Adipocyte (in vitro differentiated cells): ENCODE data around the gene CARNS1.

ENCODE experiments used
- DNase-seq: peaks from one replicate; pipeline ENCODE4 v3.0.0-alpha.2; 2015; ENCODE audit warnings: low read depth
- H3K27me3 ChIP-seq: replicated peaks from 2 replicates; pipeline ENCODE4 v1.7.0; 2013; ENCODE audit warnings: mild to moderate bottlenecking, low read length, moderate library complexity; ENCODE audit not compliant: control insufficient read depth, insufficient read depth
- H3K36me3 ChIP-seq: 2 replicates; pipeline ENCODE4 v1.7.0; 2013; ENCODE audit warnings: low read length, mild to moderate bottlenecking, moderate library complexity; ENCODE audit not compliant: control insufficient read depth, insufficient read depth, severe bottlenecking
- H3K4me1 ChIP-seq: 2 replicates; pipeline ENCODE4 v1.7.0; 2013; ENCODE audit warnings: mild to moderate bottlenecking, low read length, moderate library complexity; ENCODE audit not compliant: control insufficient read depth, insufficient read depth
- H3K4me3 ChIP-seq: 2 replicates; pipeline ENCODE4 v1.7.0; 2013; ENCODE audit warnings: mild to moderate bottlenecking, low read length, moderate library complexity
- H3K9ac ChIP-seq: 2 replicates; pipeline ENCODE4 v1.7.0; 2013; ENCODE audit warnings: mild to moderate bottlenecking, low read length, moderate library complexity
- H3K9me3 ChIP-seq: 2 replicates; pipeline ENCODE4 v1.7.0; 2013; ENCODE audit warnings: mild to moderate bottlenecking, low read length, moderate library complexity; ENCODE audit not compliant: control insufficient read depth

The CARNS1 gene

GRCh38 chr11:67371189-67371910 lies 44.1 kb upstream of the CARNS1 start:
- Histone ChIP-seq H3K9ac (peak overlapping the region; percentile 73), H3K9me3 (no peaks in the 10 kb centered on the region), H3K4me3 (peak overlapping the region; percentile 80), H3K4me1 (peaks cover 65% of the 10 kb centered on the region), H3K36me3 (no peaks in the 10 kb centered on the region), H3K27me3 (no peaks in the 10 kb centered on the region)
- DNase-seq, result peak; percentile 82

- peak overlapping the region; percentile 73 for H3K9ac ChIP-seq
- peak overlapping the region; percentile 80 for H3K4me3 ChIP-seq
- H3K4me1 ChIP-seq, result peaks cover 59% of the 10 kb centered on the region
- no peak for DNase-seq
- no peaks in the 10 kb centered on the region for H3K36me3 ChIP-seq
- no peaks in the 10 kb centered on the region for H3K27me3 ChIP-seq
- H3K9me3 ChIP-seq, result no peaks in the 10 kb centered on the region
Observed at GRCh38 chr11:67371911-67372320, 43.6 kb upstream of the CARNS1 start.

GRCh38 chr11:67372321-67372992 lies 43.0 kb upstream of the CARNS1 start:
- Histone ChIP-seq H3K4me1 (peaks cover 54% of the 10 kb centered on the region), H3K27me3 (no peaks in the 10 kb centered on the region), H3K4me3 (peak overlapping the region; percentile 80), H3K9ac (peak overlapping the region; percentile 92), H3K9me3 (no peaks in the 10 kb centered on the region), H3K36me3 (no peaks in the 10 kb centered on the region)
- DNase-seq, result peak; percentile 55

GRCh38 chr11:67372993-67373647 lies 42.4 kb upstream of the CARNS1 start, which contains the start of gene CLCF1:
TSS of gene CLCF1 (minus strand) at chr11:67373598. CDS start at chr11:67373539, 59 bp downstream.
- no peaks in the 10 kb centered on the region for H3K27me3 ChIP-seq
- H3K4me1 ChIP-seq, result peaks cover 47% of the 10 kb centered on the region

GRCh38 chr11:67373648-67374570 lies 41.6 kb upstream of the CARNS1 start:
- peak overlapping the region; percentile 80 for H3K4me3 ChIP-seq
- H3K4me1 ChIP-seq, result peaks cover 44% of the 10 kb centered on the region
- H3K36me3 ChIP-seq, result no peaks in the 10 kb centered on the region
- H3K9ac ChIP-seq, result peak overlapping the region; percentile 92
- no peaks in the 10 kb centered on the region for H3K9me3 ChIP-seq
- no peaks in the 10 kb centered on the region for H3K27me3 ChIP-seq
- peak; percentile 95 for DNase-seq

More at GRCh38 chr11:67372993-67373647, 42.4 kb upstream of the CARNS1 start, which contains the start of gene CLCF1:
- Histone ChIP-seq H3K36me3 (no peaks in the 10 kb centered on the region), H3K9ac (peak within 1 kb of the TSS; percentile 92), H3K9me3 (no peaks in the 10 kb centered on the region), H3K4me3 (peak within 1 kb of the TSS; percentile 80)
- peak; percentile 82 for DNase-seq

- H3K9me3 ChIP-seq, result no peaks in the 10 kb centered on the region
- no peaks in the 10 kb centered on the region for H3K36me3 ChIP-seq
- no peaks in the 10 kb centered on the region for H3K27me3 ChIP-seq
- H3K4me1 ChIP-seq, result peaks cover 44% of the 10 kb centered on the region
- DNase-seq, result peak; percentile 37
- H3K4me3 ChIP-seq, result peak overlapping the region; percentile 80
- peak overlapping the region; percentile 92 for H3K9ac ChIP-seq
Observed at GRCh38 chr11:67374571-67375281, 40.8 kb upstream of the CARNS1 start.

- no peaks in the 10 kb centered on the region for H3K27me3 ChIP-seq
- DNase-seq, result no peak
- H3K9me3 ChIP-seq, result no peaks in the 10 kb centered on the region
- H3K36me3 ChIP-seq, result no peaks in the 10 kb centered on the region
- H3K4me1 ChIP-seq, result peaks cover 41% of the 10 kb centered on the region
- no peak overlapping the region for H3K4me3 ChIP-seq
- no peak overlapping the region for H3K9ac ChIP-seq
Observed at GRCh38 chr11:67375320-67376055, 40.0 kb upstream of the CARNS1 start.

- H3K4me3 ChIP-seq, result no peak overlapping the region
- H3K4me1 ChIP-seq, result peaks cover 33% of the 10 kb centered on the region
- no peak overlapping the region for H3K9ac ChIP-seq
- no peaks in the 10 kb centered on the region for H3K9me3 ChIP-seq
- no peaks in the 10 kb centered on the region for H3K36me3 ChIP-seq
- no peak for DNase-seq
- H3K27me3 ChIP-seq, result no peaks in the 10 kb centered on the region
Observed at GRCh38 chr11:67376063-67376820, 39.2 kb upstream of the CARNS1 start.

GRCh38 chr11:67376873-67377808 lies 38.3 kb upstream of the CARNS1 start:
- no peak overlapping the region for H3K4me3 ChIP-seq
- H3K9me3 ChIP-seq, result no peaks in the 10 kb centered on the region
- no peak overlapping the region for H3K9ac ChIP-seq
- no peaks in the 10 kb centered on the region for H3K27me3 ChIP-seq
- no peak for DNase-seq
- peaks cover 24% of the 10 kb centered on the region for H3K4me1 ChIP-seq
- H3K36me3 ChIP-seq, result no peaks in the 10 kb centered on the region
